ENCODE results near the gene PML.

The PML gene, protein sequence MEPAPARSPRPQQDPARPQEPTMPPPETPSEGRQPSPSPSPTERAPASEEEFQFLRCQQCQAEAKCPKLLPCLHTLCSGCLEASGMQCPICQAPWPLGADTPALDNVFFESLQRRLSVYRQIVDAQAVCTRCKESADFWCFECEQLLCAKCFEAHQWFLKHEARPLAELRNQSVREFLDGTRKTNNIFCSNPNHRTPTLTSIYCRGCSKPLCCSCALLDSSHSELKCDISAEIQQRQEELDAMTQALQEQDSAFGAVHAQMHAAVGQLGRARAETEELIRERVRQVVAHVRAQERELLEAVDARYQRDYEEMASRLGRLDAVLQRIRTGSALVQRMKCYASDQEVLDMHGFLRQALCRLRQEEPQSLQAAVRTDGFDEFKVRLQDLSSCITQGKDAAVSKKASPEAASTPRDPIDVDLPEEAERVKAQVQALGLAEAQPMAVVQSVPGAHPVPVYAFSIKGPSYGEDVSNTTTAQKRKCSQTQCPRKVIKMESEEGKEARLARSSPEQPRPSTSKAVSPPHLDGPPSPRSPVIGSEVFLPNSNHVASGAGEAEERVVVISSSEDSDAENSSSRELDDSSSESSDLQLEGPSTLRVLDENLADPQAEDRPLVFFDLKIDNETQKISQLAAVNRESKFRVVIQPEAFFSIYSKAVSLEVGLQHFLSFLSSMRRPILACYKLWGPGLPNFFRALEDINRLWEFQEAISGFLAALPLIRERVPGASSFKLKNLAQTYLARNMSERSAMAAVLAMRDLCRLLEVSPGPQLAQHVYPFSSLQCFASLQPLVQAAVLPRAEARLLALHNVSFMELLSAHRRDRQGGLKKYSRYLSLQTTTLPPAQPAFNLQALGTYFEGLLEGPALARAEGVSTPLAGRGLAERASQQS

GRCh38 chr15:73994413-73994883 lies at the start of gene PML:
PML (plus strand) TSS chr15:73994716; CDS start chr15:73994813, 97 bp downstream.
- DNase-seq (ENCODE audit: low read depth in 2 of 3, low spot score in 2 of 3): peak; percentile 67 to 90 (median 83)

GRCh38 chr15:73945130-73945508 lies 49.4 kb upstream of the PML start:
- no peak for DNase-seq (ENCODE audit: low read depth in 2 of 3, low spot score in 2 of 3)

GRCh38 chr15:73946046-73946721 lies 48.3 kb upstream of the PML start:
- DNase-seq (ENCODE audit: low read depth in 2 of 3, low spot score in 2 of 3): no peak

GRCh38 chr15:73946795-73947370 lies 47.6 kb upstream of the PML start:
- no peak for DNase-seq (ENCODE audit: low read depth in 2 of 3, low spot score in 2 of 3)

GRCh38 chr15:73947651-73948050 lies 46.9 kb upstream of the PML start:
- no peak for DNase-seq (ENCODE audit: low read depth in 2 of 3, low spot score in 2 of 3)

DNA sequence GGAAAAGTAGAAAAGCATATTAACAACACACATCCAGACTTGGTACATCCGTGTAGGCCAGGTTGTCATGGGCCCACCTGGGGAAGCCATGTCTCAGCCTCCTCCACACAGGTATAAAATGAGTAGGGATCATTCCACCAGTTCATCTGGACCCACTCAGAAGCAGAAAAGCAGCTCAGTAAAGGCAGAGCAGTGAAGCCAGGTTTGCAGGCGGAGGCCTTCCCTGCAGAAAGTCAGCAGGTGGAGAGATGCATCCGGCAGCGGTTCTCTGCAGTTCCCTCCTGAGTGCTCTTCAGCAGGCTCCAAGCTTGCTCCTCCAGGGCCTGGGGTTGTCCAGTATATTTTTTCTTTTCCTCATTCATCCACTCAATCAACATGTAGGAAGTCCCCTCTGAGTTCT lies 46.1 kb upstream of the PML start:
- no peak for DNase-seq (ENCODE audit: low read depth in 2 of 3, low spot score in 2 of 3)

DNA sequence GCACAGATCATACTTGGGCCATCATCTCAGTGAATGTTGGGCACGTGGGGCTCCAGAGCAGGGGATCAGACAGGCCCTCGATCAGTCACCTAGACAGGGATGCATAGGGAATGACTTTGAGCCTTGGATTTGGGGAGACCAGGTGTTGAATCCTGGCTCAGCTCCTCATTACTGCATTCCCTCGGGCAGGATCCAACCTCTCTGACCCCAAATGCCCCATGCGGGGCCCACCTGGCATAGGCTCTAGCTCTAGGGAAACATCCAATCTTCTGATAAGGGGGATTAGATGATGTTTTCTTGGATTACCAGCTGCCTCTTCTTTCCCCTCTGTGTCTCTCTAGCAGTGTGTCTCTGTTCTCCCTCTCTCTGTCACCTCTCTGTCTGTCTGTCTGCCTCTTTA lies 45.5 kb upstream of the PML start:
- no peak for DNase-seq (ENCODE audit: low read depth in 2 of 3, low spot score in 2 of 3)

DNA sequence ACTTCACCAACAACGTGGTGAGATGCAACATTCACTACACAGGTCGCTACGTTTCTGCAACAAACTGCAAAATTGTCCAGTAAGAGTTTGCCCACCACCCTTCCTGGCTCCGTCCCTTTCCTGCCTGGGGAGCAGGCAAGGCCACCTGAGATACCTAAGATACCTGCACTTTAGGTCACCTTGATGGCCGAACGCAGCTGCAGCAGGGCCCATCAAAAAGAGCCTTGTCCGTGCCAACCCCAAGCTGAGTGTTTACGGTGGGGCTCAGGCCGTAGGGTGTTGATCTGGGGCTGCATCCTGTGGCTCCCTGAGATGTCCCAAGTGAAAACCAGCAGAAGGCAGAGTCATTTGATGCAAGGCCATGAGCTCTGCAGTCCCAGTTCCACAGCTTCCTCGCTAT lies 45.0 kb upstream of the PML start:
- DNase-seq (ENCODE audit: low read depth in 2 of 3, low spot score in 2 of 3): no peak

DNA sequence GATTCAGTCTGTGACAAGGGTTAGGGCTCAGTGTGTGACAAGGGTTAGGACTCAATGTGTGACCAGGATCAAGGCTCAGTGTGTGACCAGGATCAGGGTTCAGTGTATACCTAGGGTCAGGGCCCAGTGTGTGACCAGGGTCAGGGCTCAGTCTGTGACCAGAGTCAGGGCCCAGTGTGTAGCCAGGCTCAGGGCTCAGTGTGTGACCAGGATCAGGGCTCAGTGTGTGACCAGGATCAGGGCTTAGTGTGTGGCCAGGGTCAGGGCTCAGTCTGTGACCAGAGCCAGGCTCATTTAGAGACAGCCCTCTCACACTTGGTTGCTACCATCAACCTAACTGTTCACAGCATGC lies 44.1 kb upstream of the PML start:
- DNase-seq (ENCODE audit: low read depth in 2 of 3, low spot score in 2 of 3): no peak

- peak; percentile 33 to 49 (median 36) for DNase-seq (ENCODE audit: low read depth in 2 of 3, low spot score in 2 of 3)
Measured at GRCh38 chr15:73950831-73951561, 43.5 kb upstream of the PML start.

GRCh38 chr15:73951601-73952000 lies 42.9 kb upstream of the PML start:
- no peak for DNase-seq (ENCODE audit: low read depth in 2 of 3, low spot score in 2 of 3)

DNA sequence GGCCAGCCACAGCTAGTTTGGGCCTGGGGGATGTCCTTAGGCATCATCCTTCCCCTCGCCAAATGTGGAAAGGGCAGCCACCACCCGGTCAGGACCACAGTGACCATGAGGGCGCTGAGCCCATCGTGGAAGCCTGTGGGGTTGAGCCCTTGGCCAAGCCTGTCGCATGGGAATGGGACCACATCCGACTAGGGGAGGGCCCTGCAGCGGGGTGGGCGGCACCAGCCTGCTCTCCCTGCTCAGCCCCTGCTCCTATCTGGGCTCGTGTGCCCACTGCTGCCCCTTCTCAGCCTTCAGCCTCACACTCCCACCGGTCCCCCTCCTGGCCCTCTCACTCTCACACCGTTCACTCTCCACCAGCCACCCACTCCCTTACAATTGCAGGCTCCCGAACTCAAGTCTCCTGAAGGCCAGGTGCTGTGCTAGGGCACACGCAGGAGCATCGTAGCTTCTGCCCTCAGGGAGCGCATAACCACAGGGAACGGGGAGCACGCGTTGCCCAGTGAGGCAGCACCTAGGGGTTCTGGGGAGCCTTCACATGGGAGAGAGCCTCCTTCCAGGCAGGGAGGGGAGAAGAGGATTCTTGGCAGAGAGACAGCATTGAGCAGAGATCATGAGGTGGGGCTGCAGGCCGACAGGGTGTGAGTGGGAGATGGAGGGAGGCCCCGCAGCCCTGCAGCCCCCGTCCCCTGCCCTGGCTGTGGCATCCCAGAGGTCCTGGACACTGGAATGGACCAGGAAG lies 42.2 kb upstream of the PML start:
- DNase-seq (ENCODE audit: low read depth in 2 of 3, low spot score in 2 of 3): no peak

- DNase-seq (ENCODE audit: low read depth in 2 of 3, low spot score in 2 of 3): no peak
Measured at GRCh38 chr15:73952913-73953750, 41.4 kb upstream of the PML start.

GRCh38 chr15:73954188-73955145 lies 40.0 kb upstream of the PML start:
- DNase-seq (ENCODE audit: low read depth in 2 of 3, low spot score in 2 of 3): no peak

GRCh38 chr15:73955326-73955725 lies 39.2 kb upstream of the PML start:
- DNase-seq (ENCODE audit: low read depth in 2 of 3, low spot score in 2 of 3): no peak

GRCh38 chr15:73955861-73956742 lies 38.4 kb upstream of the PML start:
- no peak for DNase-seq (ENCODE audit: low read depth in 2 of 3, low spot score in 2 of 3)

DNA sequence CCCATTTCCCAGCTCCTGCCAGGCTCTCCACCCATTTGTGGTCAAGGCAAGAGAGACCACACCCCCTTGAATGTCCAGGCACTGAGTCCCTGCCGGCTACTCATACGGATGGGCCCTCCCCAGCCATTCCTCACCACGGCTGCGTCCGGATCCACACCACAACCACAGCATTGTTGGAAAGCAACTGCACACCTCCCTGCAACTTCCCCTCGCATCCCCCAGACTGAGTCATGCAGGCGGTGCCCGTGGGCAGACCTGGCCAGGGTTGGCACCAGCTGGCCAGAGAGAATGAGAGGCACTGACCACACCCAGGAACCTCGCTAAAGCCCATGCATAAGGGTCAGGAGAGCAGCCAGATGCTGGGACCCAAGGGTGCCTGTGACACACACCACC lies 37.8 kb upstream of the PML start:
- no peak for DNase-seq (ENCODE audit: low read depth in 2 of 3, low spot score in 2 of 3)

Measured in activated CD8-positive, alpha-beta memory T cell treated with anti-CD3 and anti-CD28 coated beads for 48 hours (primary cell).